H1 (cell line): ENCODE results near the gene PAPOLG. TPM values are rescaled to one million over a fixed set of nuclear protein-coding genes. Genes with fewer than 3 reads are reported as not detected.

Experiments used
- CTCF ChIA-PET: fragments of 300-600 bp; sonication (Branson Sonifier 250); formaldehyde crosslinking; loops from one replicate; lab custom pipeline; 2021; ENCODE audit not compliant: partially characterized antibody; lab: Charles Lee
- POLR2A ChIA-PET: fragments of 300-600 bp; sonication (Branson Sonifier 250); formaldehyde crosslinking; loops from one replicate; lab custom pipeline; 2021; ENCODE audit warnings: inconsistent platforms; ENCODE audit not compliant: partially characterized antibody; lab: Charles Lee
- DNase-seq, 2 experiments: peaks; one replicate each; pipeline versions ENCODE4 v3.0.0 to v3.0.0-alpha.2; 2010 to 2022; ENCODE audit warnings: low spot score in 2 of 2, low read depth in 1 of 2, mixed read lengths in 1 of 2
- FAIRE-seq: peaks from 2 replicates; lab custom pipeline; 2011; peaks lifted over from hg19 to GRCh38; lab: Jason Lieb, UNC
- H2AFZ ChIP-seq: 2 replicates; pipeline ENCODE4 v1.8.1; 2012; ENCODE audit warnings: low read length, inconsistent platforms
- H2AK5ac ChIP-seq: 2 replicates; pipeline ENCODE4 v1.6.1; 2013; ENCODE audit warnings: low read depth, low read length
- H2BK120ac ChIP-seq: replicated peaks from 2 replicates; pipeline ENCODE3; 2013; ENCODE audit warnings: low read depth, low read length, inconsistent platforms
- H2BK12ac ChIP-seq: 2 replicates; pipeline ENCODE4 v1.6.1; 2013; ENCODE audit warnings: low read depth, low read length
- H2BK15ac ChIP-seq: 2 replicates; pipeline ENCODE4 v1.6.1; 2013; ENCODE audit warnings: low read length
- H2BK20ac ChIP-seq: 2 replicates; pipeline ENCODE4 v1.6.1; 2013; ENCODE audit warnings: low read length
- H2BK5ac ChIP-seq: 2 replicates; pipeline ENCODE4 v1.6.1; 2013; ENCODE audit warnings: low read depth, low read length
- H3K14ac ChIP-seq: 2 replicates; pipeline ENCODE4 v1.6.1; 2013; ENCODE audit warnings: inconsistent platforms; ENCODE audit not compliant: insufficient read length
- H3K18ac ChIP-seq: 2 replicates; pipeline ENCODE4 v1.6.1; 2013; ENCODE audit warnings: low read length; ENCODE audit errors: extremely low read depth
- H3K23ac ChIP-seq: 2 replicates; pipeline ENCODE4 v1.6.1; 2013; ENCODE audit warnings: inconsistent platforms; ENCODE audit not compliant: insufficient read length
- H3K23me2 ChIP-seq: 2 replicates; pipeline ENCODE4 v1.6.1; 2013; ENCODE audit warnings: low read depth, low read length
- H3K27ac ChIP-seq: 2 replicates; pipeline ENCODE4 v1.6.1; 2011; ENCODE audit warnings: low read depth, low read length, inconsistent platforms
- H3K27me3 ChIP-seq, 4 experiments: replicated peaks in 1 of 4; 1 replicate in 1 of 4; 2 replicates in 3 of 4; pipeline versions ENCODE4 v1.6.1 to v1.8.1; 2011 to 2013; ENCODE audit warnings: low read length in 3 of 4, mild to moderate bottlenecking in 3 of 4, inconsistent platforms in 2 of 4, mixed read lengths in 2 of 4, moderate library complexity in 1 of 4; ENCODE audit not compliant: control insufficient read depth in 3 of 4, insufficient read depth in 3 of 4; ENCODE audit errors: extremely low read depth in 1 of 4
- H3K36me3 ChIP-seq, 4 experiments: 2 replicates each; pipeline versions ENCODE4 v1.6.1 to v1.8.1; 2011 to 2013; ENCODE audit warnings: mild to moderate bottlenecking in 4 of 4, low read length in 3 of 4, moderate library complexity in 2 of 4, control low read depth in 1 of 4, inconsistent platforms in 1 of 4; ENCODE audit not compliant: insufficient read depth in 4 of 4, control insufficient read depth in 2 of 4
- H3K4ac ChIP-seq: replicated peaks from 2 replicates; pipeline ENCODE3; 2013; ENCODE audit warnings: low read length, low read depth, mixed read lengths, inconsistent platforms; ENCODE audit not compliant: insufficient read length
- H3K4me1 ChIP-seq, 4 experiments: replicated peaks in 1 of 4; 1 replicate in 1 of 4; 2 replicates in 3 of 4; pipeline versions ENCODE4 v1.6.1 to v1.8.1; 2011 to 2013; ENCODE audit warnings: low read length in 3 of 4, inconsistent platforms in 2 of 4, mixed read lengths in 1 of 4; ENCODE audit not compliant: insufficient read depth in 4 of 4, control insufficient read depth in 3 of 4
- H3K4me2 ChIP-seq, 2 experiments: 2 replicates each; pipeline versions ENCODE4 v1.6.1 to v1.8.1; 2011 to 2013; ENCODE audit warnings: low read depth in 2 of 2, low read length in 2 of 2, control low read depth in 1 of 2, inconsistent platforms in 1 of 2, mild to moderate bottlenecking in 1 of 2; ENCODE audit not compliant: insufficient read depth in 1 of 2
- H3K4me3 ChIP-seq, 4 experiments: fragments of 200-600, 300-600 bp in 1 of 4; sonication (generic), shearing (Covaris generic), sonication (Bioruptor Twin) in 1 of 4; 2 replicates each; pipeline versions ENCODE4 v1.5.1 to v1.8.1; 2011 to 2016; ENCODE audit warnings: low read length in 4 of 4, low read depth in 3 of 4, control low read depth in 2 of 4, inconsistent platforms in 2 of 4, mild to moderate bottlenecking in 2 of 4, mixed read lengths in 1 of 4, moderate library complexity in 1 of 4; ENCODE audit not compliant: insufficient read depth in 2 of 4; ENCODE audit errors: extremely low read depth in 1 of 4
- H3K56ac ChIP-seq: replicated peaks from 2 replicates; pipeline ENCODE3; 2013; ENCODE audit warnings: low read depth, mild to moderate bottlenecking, mixed read lengths, low read length, inconsistent platforms; ENCODE audit not compliant: insufficient read length
- H3K79me1 ChIP-seq: 2 replicates; pipeline ENCODE4 v1.6.1; 2013; ENCODE audit warnings: low read depth, low read length, control low read depth
- H3K79me2 ChIP-seq, 2 experiments: 2 replicates each; pipeline versions ENCODE4 v1.6.1 to v1.8.1; 2012 to 2013; ENCODE audit warnings: low read length in 2 of 2, mild to moderate bottlenecking in 2 of 2, inconsistent platforms in 1 of 2; ENCODE audit not compliant: insufficient read depth in 2 of 2, control insufficient read depth in 1 of 2
- H3K9ac ChIP-seq, 4 experiments: replicated peaks in 1 of 4; 1 replicate in 1 of 4; 2 replicates in 3 of 4; pipeline versions ENCODE4 v1.6.1 to v1.8.1; 2011 to 2013; ENCODE audit warnings: low read depth in 3 of 4, low read length in 3 of 4, control low read depth in 2 of 4, mild to moderate bottlenecking in 2 of 4, moderate library complexity in 2 of 4, inconsistent platforms in 1 of 4; ENCODE audit errors: extremely low read depth in 1 of 4
- H3K9me3 ChIP-seq, 2 experiments: 2 replicates each; pipeline versions ENCODE4 v1.6.1 to v1.8.1; 2012 to 2013; ENCODE audit warnings: mild to moderate bottlenecking in 2 of 2, moderate library complexity in 2 of 2, control low read depth in 1 of 2, inconsistent platforms in 1 of 2, low read depth in 1 of 2, low read length in 1 of 2, mixed read lengths in 1 of 2; ENCODE audit not compliant: insufficient read depth in 2 of 2
- H4K20me1 ChIP-seq, 2 experiments: replicated peaks in 1 of 2; 2 replicates each; pipeline versions ENCODE3 to v1.8.1; 2011 to 2013; ENCODE audit warnings: inconsistent platforms in 2 of 2, low read length in 2 of 2, mild to moderate bottlenecking in 1 of 2; ENCODE audit not compliant: insufficient read depth in 2 of 2, control insufficient read depth in 1 of 2
- H4K5ac ChIP-seq: 2 replicates; pipeline ENCODE4 v1.6.1; 2013; ENCODE audit warnings: low read length, low read depth, mixed read lengths, inconsistent platforms; ENCODE audit not compliant: insufficient read length
- H4K8ac ChIP-seq: 2 replicates; pipeline ENCODE4 v1.8.0; 2013; ENCODE audit warnings: mild to moderate bottlenecking, moderate library complexity, low read length, inconsistent platforms; ENCODE audit not compliant: insufficient read depth; ENCODE audit errors: extremely low read depth
- H4K91ac ChIP-seq: replicated peaks from 2 replicates; pipeline ENCODE3; 2013; ENCODE audit warnings: low read length, mixed read lengths, inconsistent platforms; ENCODE audit not compliant: insufficient read length
- BCL11A ChIP-seq, 2 experiments: IDR thresholded peaks; one replicate each; pipeline ENCODE4 v1.6.1; 2011; ENCODE audit warnings: low read depth in 2 of 2, low read length in 2 of 2, mild to moderate bottlenecking in 2 of 2
- CBX5 ChIP-seq: fragments of 300-800, 300-1000 bp; sonication (generic); IDR thresholded peaks from 2 replicates; pipeline ENCODE4 v1.7.1; 2016; ENCODE audit warnings: antibody characterized with exemption, low read length, low read depth
- E2F6 ChIP-seq: IDR thresholded peaks from 2 replicates; pipeline ENCODE4 v1.6.1; 2012; ENCODE audit warnings: inconsistent platforms
- JUND ChIP-seq: IDR thresholded peaks from 2 replicates; pipeline ENCODE4 v1.6.1; 2011; ENCODE audit warnings: mild to moderate bottlenecking, improper control_type of control experiment, low read length
- KDM1A ChIP-seq: fragments of 200-600, 300-600 bp; sonication (generic); IDR thresholded peaks from 2 replicates; pipeline ENCODE4 v1.7.1; 2016; ENCODE audit warnings: mild to moderate bottlenecking, low read length, borderline replicate concordance
- NANOG ChIP-seq: IDR thresholded peaks from 2 replicates; pipeline ENCODE4 v1.6.1; 2011; ENCODE audit warnings: low read length, low read depth, mild to moderate bottlenecking, inconsistent platforms; ENCODE audit not compliant: insufficient read depth, poor library complexity, severe bottlenecking
- RBBP5 ChIP-seq: IDR thresholded peaks from 2 replicates; pipeline ENCODE4 v1.7.1; 2012; ENCODE audit warnings: low read depth, mild to moderate bottlenecking, inconsistent platforms, low read length, moderate library complexity, borderline replicate concordance
- RXRA ChIP-seq: IDR thresholded peaks from 2 replicates; pipeline ENCODE4 v1.6.1; 2011; ENCODE audit warnings: low read depth, mild to moderate bottlenecking, low read length, moderate library complexity; ENCODE audit not compliant: insufficient read depth
- SIX5 ChIP-seq: IDR thresholded peaks from 2 replicates; pipeline ENCODE4 v1.6.1; 2011; ENCODE audit warnings: mild to moderate bottlenecking, low read depth, low read length
- SUZ12 ChIP-seq: fragments of 200-600 bp; sonication (generic); IDR thresholded peaks from 2 replicates; pipeline ENCODE4 v1.6.1; 2012; ENCODE audit warnings: mild to moderate bottlenecking, inconsistent platforms, low read length, moderate library complexity, mixed read lengths
- TAF1 ChIP-seq: IDR thresholded peaks from 2 replicates; pipeline ENCODE4 v1.6.1; 2011; ENCODE audit warnings: mild to moderate bottlenecking, low read depth, low read length
- WGBS, 2 experiments: shearing (Covaris generic) in 1 of 2; methylation state at CpG; one replicate each; pipeline versions ENCODE4 v1.1.6 to v1.1.7; 2013 to 2015; ENCODE audit warnings: low lambda C conversion rate in 2 of 2, mixed read lengths in 2 of 2, inconsistent platforms in 1 of 2, low coverage in 1 of 2, missing lambda C conversion rate in 1 of 2; ENCODE audit not compliant: insufficient replicate concordance in 2 of 2, insufficient coverage in 1 of 2, insufficient read length in 1 of 2; ENCODE audit errors: extremely low coverage in 1 of 2, missing lambda C conversion rate in 1 of 2; 5-methylcytosine and 5-hydroxymethylcytosine counted together
- polyA plus RNA-seq, 7 experiments: library from polyadenylated mRNA; depleted of rRNA in 3 of 7; stranded (reverse) in 5 of 7; unstranded in 2 of 7; fragments of >200 nt in 5 of 7; fragments of 200-250 nt in 2 of 7; gene quantifications; 1 replicate in 5 of 7; 2 replicates in 1 of 7; 4 replicates in 1 of 7; pipeline versions ENCODE4 v1.2.1 to v1.2.3, GENCODE V29; 2011 to 2013; ENCODE audit warnings: missing spikeins in 2 of 7, mixed read lengths in 2 of 7
- total RNA-seq: library from RNA; stranded (reverse); fragmentation: NEBNext Ultra II Directional; extraction: Animal tissue kit (Norgen Biotek cat#: 25700); gene quantifications from 2 replicates; pipeline ENCODE4 v1.2.1, GENCODE V29; 2021

Gene PAPOLG
- total and polyA plus RNA-seq, 2 of the 8 experiments (the other 6 are each of a cell fraction or from before 2014, with no cell fraction given), result 6.5 to 21.5 TPM

GRCh38 chr2:60764736-60765534 is 8.9 kb downstream of the PAPOLG start:
- Histone ChIP-seq H3K9me3 (no peaks in the 10 kb centered on the region), H4K91ac (no peak overlapping the region), H2BK120ac (no peak overlapping the region), H2BK12ac (no peak overlapping the region), H3K14ac (no peak overlapping the region), H3K23ac (no peak overlapping the region), H3K4me1 (no peaks in the 10 kb centered on the region), H2AFZ (no peak overlapping the region), H3K79me1 (no peaks in the 10 kb centered on the region; the same call in 1 of the 2 replicates), H2BK5ac (no peak overlapping the region), H3K27ac (no peak overlapping the region), H3K23me2 (no peaks in the 10 kb centered on the region; the same call in 1 of the 2 replicates), H3K56ac (no peak overlapping the region), H4K20me1 (no peaks in the 10 kb centered on the region), H3K79me2 (peaks cover 0 to 3% of the 10 kb centered on the region in 2 experiments; a peak in 2 of 4 replicates), H3K27me3 (no peaks in the 10 kb centered on the region), H4K8ac (no peak overlapping the region), H3K36me3 (peaks cover 10 to 86% (median 42%) of the 10 kb centered on the region in 4 experiments), H3K18ac (no peak overlapping the region), H3K4me3 (no peak overlapping the region), H3K4ac (no peak overlapping the region), H2BK20ac (no peak overlapping the region), H2AK5ac (no peak overlapping the region), H3K9ac (no peak overlapping the region), H4K5ac (no peak overlapping the region), H2BK15ac (no peak overlapping the region), H3K4me2 (no peak overlapping the region)
- 75% methylated on average over 3 of the region's 3 CpGs; no CpG with 5 or more reads in 1 of the 2 experiments for WGBS, 2 experiments
- ChIA-PET POLR2A (no interaction called here), CTCF (interaction anchor here (1.7 to 2.3 kb wide), 2 partner anchors 14 to 234 kb away, joined by 3 to 5 read pairs; no protein-coding TSS in a partner anchor)
- FAIRE-seq (no peak), DNase-seq (no peak)
- TF ChIP-seq CBX5, result no peak
- TF ChIP-seq BCL11A (IDR thresholded peaks at IDR 0.05; ENCODE audit: low read depth in 2 of 2, low read length in 2 of 2), result no peak
- no peak for TF ChIP-seq RBBP5
- no peak for TF ChIP-seq SIX5
- no peak for TF ChIP-seq E2F6
- TF ChIP-seq NANOG, result no peak
- TF ChIP-seq KDM1A, result no peak
- TF ChIP-seq RXRA, result no peak
- no peak for TF ChIP-seq JUND
- TF ChIP-seq TAF1, result no peak
- TF ChIP-seq SUZ12, result no peak
